RWPE1 (cell line): ENCODE data around the gene TMEM198.

Experiments used
- CTCF ChIA-PET: fragments of 350-600 bp; sonication (Branson Sonifier 250); formaldehyde crosslinking; extraction: SDS; loops from one replicate; lab custom pipeline; 2021; lab: Yijun Ruan, JAX
- POLR2A ChIA-PET: fragments of 400-600 bp; formaldehyde crosslinking; extraction: SDS; loops from one replicate; lab custom pipeline; 2020; ENCODE audit warnings: antibody characterized with exemption; ENCODE audit not compliant: low non-redundant PET; lab: Yijun Ruan, JAX
- DNase-seq: peaks from one replicate; pipeline ENCODE4 v3.0.0; 2012; ENCODE audit warnings: low spot score
- H3K27ac ChIP-seq: fragments of 450-650 bp; 2 replicates; pipeline ENCODE4 v1.5.1; 2017
- CTCF ChIP-seq: fragments of 450-650 bp; conservative IDR thresholded peaks from 2 replicates; pipeline ENCODE4 v1.5.1; 2017; ENCODE audit warnings: low read depth, mild to moderate bottlenecking

Gene TMEM198

GRCh38 chr2:219574484-219575311 is 30.9 kb downstream of the TMEM198 start:
- POLR2A ChIA-PET, result no interaction called here
- CTCF ChIA-PET, result interaction anchor here (0.6 to 1.5 kb wide), 2 partner anchors 14 to 146 kb away, joined by 3 to 5 read pairs; no protein-coding TSS in a partner anchor
- H3K27ac ChIP-seq, result no peak overlapping the region
- DNase-seq, result no peak
- no peak for TF ChIP-seq CTCF

GRCh38 chr2:219575566-219576504 is 32.0 kb downstream of the TMEM198 start:
- CTCF ChIA-PET, result interaction anchor here (0.9 kb wide), 1 partner anchor 15 kb away, joined by 8 read pairs; no protein-coding TSS in a partner anchor
- H3K27ac ChIP-seq, result no peak overlapping the region
- DNase-seq, result no peak
- POLR2A ChIA-PET, result no interaction called here
- no peak for TF ChIP-seq CTCF

GRCh38 chr2:219576505-219577388 is 32.9 kb downstream of the TMEM198 start:
- H3K27ac ChIP-seq, result no peak overlapping the region
- ChIA-PET POLR2A (no interaction called here), CTCF (interaction anchor here (0.6 to 0.9 kb wide), 3 partner anchors 16 to 357 kb away, joined by 3 to 8 read pairs (median 3); no protein-coding TSS in a partner anchor)
- no peak for DNase-seq
- no peak for TF ChIP-seq CTCF

- ChIA-PET POLR2A (no interaction called here), CTCF (no interaction called here)
- DNase-seq, result no peak
- no peak overlapping the region for H3K27ac ChIP-seq
- TF ChIP-seq CTCF, result no peak
Measured at GRCh38 chr2:219578811-219579613, 35.2 kb downstream of the TMEM198 start.

GRCh38 chr2:219581346-219581745 is 37.5 kb downstream of the TMEM198 start:
- ChIA-PET CTCF (interaction anchor here (0.8 kb wide), 1 partner anchor 40 kb away, joined by 3 read pairs; no protein-coding TSS in a partner anchor), POLR2A (no interaction called here)
- no peak overlapping the region for H3K27ac ChIP-seq
- TF ChIP-seq CTCF, result no peak
- DNase-seq, result no peak
